K562 (cell line): Measurements from ENCODE around the gene RALGPS1. TPM values are rescaled to one million over a fixed set of nuclear protein-coding genes. Genes with fewer than 3 reads are reported as not detected.

Experiments used
- ATAC-seq: fragments of 200-7000 bp; cut with Tn5 transposase; 3 replicates; pipeline ENCODE4 v1.9.1; 2020; ENCODE audit warnings: moderate library complexity
- BruUV-seq: library from RNA; stranded (reverse); fragments of 400-500 nt; replicated peaks from 2 replicates; lab custom pipeline; 2021; lab: Mats Ljungman, UMichigan
- CTCF ChIA-PET: fragments of 300-600 bp; formaldehyde crosslinking; extraction: SDS; loops from one replicate; lab custom pipeline; 2021; ENCODE audit warnings: low intra/inter-chr PET ratio; lab: Yijun Ruan, JAX
- POLR2A ChIA-PET: fragments of 300-600, 350-650 bp; sonication (Branson Sonifier 250); formaldehyde crosslinking; extraction: SDS; loops from one replicate; lab custom pipeline; 2021; ENCODE audit warnings: antibody characterized with exemption, inconsistent platforms; lab: Yijun Ruan, JAX
- DNase-seq, 4 experiments: peaks; one replicate each; pipeline versions ENCODE4 v3.0.0 to v3.0.0-alpha.2; 2011 to 2018; ENCODE audit warnings: low spot score in 3 of 4, mixed read lengths in 3 of 4; ENCODE audit errors: extremely low read depth in 1 of 4
- FAIRE-seq: peaks from 2 replicates; lab custom pipeline; 2011; peaks lifted over from hg19 to GRCh38; lab: Jason Lieb, UNC
- H2AFZ ChIP-seq: 2 replicates; pipeline ENCODE4 v1.6.0; 2011; ENCODE audit warnings: low read depth, low read length, control low read depth, inconsistent platforms
- H3K27ac ChIP-seq: fragments of 200-600 bp; 3 replicates; pipeline ENCODE4 v1.8.0; 2011; ENCODE audit warnings: low read depth, mild to moderate bottlenecking, control low read depth, inconsistent platforms, low read length, moderate library complexity, mixed read lengths; ENCODE audit errors: extremely low read depth
- H3K27me3 ChIP-seq, 2 experiments: fragments of 300-600 bp in 1 of 2; 2 replicates in 1 of 2; 3 replicates in 1 of 2; pipeline versions ENCODE4 v1.6.0 to v1.8.0; 2011; ENCODE audit warnings: inconsistent platforms in 2 of 2, low read length in 2 of 2, mild to moderate bottlenecking in 1 of 2, mixed read lengths in 1 of 2, moderate library complexity in 1 of 2; ENCODE audit not compliant: control insufficient read depth in 2 of 2, insufficient read depth in 2 of 2
- H3K36me3 ChIP-seq: fragments of 300-600 bp; 3 replicates; pipeline ENCODE4 v1.8.0; 2011; ENCODE audit warnings: mild to moderate bottlenecking, low read length, inconsistent platforms; ENCODE audit not compliant: control insufficient read depth, insufficient read depth
- H3K4me1 ChIP-seq, 2 experiments: fragments of 200-600 bp in 1 of 2; replicated peaks in 1 of 2; 2 replicates in 1 of 2; 3 replicates in 1 of 2; pipeline versions ENCODE4 v1.5.1 to v1.8.0; 2011; ENCODE audit warnings: inconsistent platforms in 2 of 2, low read length in 2 of 2, mild to moderate bottlenecking in 1 of 2, mixed read lengths in 1 of 2, moderate library complexity in 1 of 2; ENCODE audit not compliant: control insufficient read depth in 2 of 2, insufficient read depth in 2 of 2
- H3K4me2 ChIP-seq: 2 replicates; pipeline ENCODE4 v1.6.1; 2011; ENCODE audit warnings: low read length, control low read depth, inconsistent platforms, mixed read lengths; ENCODE audit not compliant: insufficient read depth
- H3K4me3 ChIP-seq: fragments of 200-600 bp; sonication (generic), shearing (Covaris generic); 2 replicates; pipeline ENCODE4 v1.5.1; 2016; ENCODE audit warnings: control low read depth, inconsistent platforms
- H3K79me2 ChIP-seq: fragments of 200-600 bp; 3 replicates; pipeline ENCODE4 v1.8.0; 2011; ENCODE audit warnings: low read length, inconsistent platforms; ENCODE audit not compliant: control insufficient read depth, insufficient read depth
- H3K9ac ChIP-seq, 2 experiments: 2 replicates each; pipeline versions ENCODE4 v1.6.0 to v1.6.1; 2011; ENCODE audit warnings: low read depth in 2 of 2, low read length in 2 of 2, control low read depth in 1 of 2, inconsistent platforms in 1 of 2, mild to moderate bottlenecking in 1 of 2, mixed read lengths in 1 of 2; ENCODE audit not compliant: insufficient read depth in 1 of 2
- H3K9me1 ChIP-seq: one replicate; pipeline ENCODE4 v1.6.0; 2011; ENCODE audit warnings: inconsistent platforms, mild to moderate bottlenecking, low read length, moderate library complexity; ENCODE audit not compliant: control insufficient read depth, insufficient read depth
- H3K9me3 ChIP-seq: replicated peaks from 2 replicates; pipeline ENCODE4 v1.5.1; 2011; ENCODE audit warnings: low read depth, low read length, inconsistent platforms; ENCODE audit not compliant: control insufficient read depth, insufficient read depth
- H4K20me1 ChIP-seq: replicated peaks from 2 replicates; pipeline ENCODE4 v1.6.1; 2011; ENCODE audit warnings: low read length, inconsistent platforms, mixed read lengths; ENCODE audit not compliant: control insufficient read depth, insufficient read depth
- DMBX1 ChIP-seq: fragments of 250-450 bp; sonication (Bioruptor Pico); IDR thresholded peaks from 2 replicates; pipeline ENCODE4 v1.8.0; 2022; ENCODE audit warnings: inconsistent platforms, mild to moderate bottlenecking, moderate library complexity, borderline replicate concordance
- FOSL1 ChIP-seq: fragments of 200-800 bp; sonication (Bioruptor generic); conservative IDR thresholded peaks from 2 replicates; pipeline ENCODE4 v1.6.1; 2016; ENCODE audit warnings: missing genetic modification characterization, missing compliant biosample characterization
- FOXJ2 ChIP-seq: fragments of 200-800 bp; sonication (Bioruptor generic); IDR thresholded peaks from 2 replicates; pipeline ENCODE4 v1.6.1; 2016; ENCODE audit warnings: missing genetic modification characterization, missing compliant biosample characterization
- KDM2B ChIP-seq: fragments of 250-450 bp; sonication (Bioruptor Pico); IDR thresholded peaks from 2 replicates; pipeline ENCODE4 v1.8.0; 2021; ENCODE audit warnings: mild to moderate bottlenecking, moderate library complexity
- L3MBTL2 ChIP-seq: fragments of 450-650 bp; IDR thresholded peaks from 2 replicates; pipeline ENCODE4 v1.6.1; 2016; ENCODE audit warnings: mild to moderate bottlenecking, moderate library complexity
- MTA1 ChIP-seq: fragments of 450-650 bp; IDR thresholded peaks from 2 replicates; pipeline ENCODE4 v1.6.1; 2017; ENCODE audit warnings: borderline replicate concordance
- NCOA6 ChIP-seq: fragments of 450-650 bp; IDR thresholded peaks from 2 replicates; pipeline ENCODE4 v1.6.1; 2017; ENCODE audit warnings: mild to moderate bottlenecking
- NELFE ChIP-seq: IDR thresholded peaks from 2 replicates; pipeline ENCODE4 v1.6.1; 2011; ENCODE audit warnings: mild to moderate bottlenecking; ENCODE audit not compliant: insufficient read depth, insufficient read length
- PHF20 ChIP-seq: fragments of 450-650 bp; IDR thresholded peaks from 2 replicates; pipeline ENCODE4 v1.6.1; 2018; ENCODE audit not compliant: partially characterized antibody
- RCOR1 ChIP-seq, 2 experiments: IDR thresholded peaks; 2 replicates each; pipeline ENCODE4 v1.6.1; 2012; ENCODE audit warnings: low read depth in 2 of 2, low read length in 2 of 2, borderline replicate concordance in 1 of 2, improper control_type of control experiment in 1 of 2
- STAT6 ChIP-seq: sonication (generic); formaldehyde crosslinking; IDR thresholded peaks from 2 replicates; pipeline ENCODE4 v1.8.1; 2023; ENCODE audit warnings: mild to moderate bottlenecking, missing genetic modification reagents
- TSC22D4 ChIP-seq: fragments of 450-650 bp; IDR thresholded peaks from 2 replicates; pipeline ENCODE4 v1.6.1; 2016; ENCODE audit warnings: missing genetic modification characterization, missing biosample characterization, control low read depth
- ZBTB8A ChIP-seq: fragments of 450-650 bp; IDR thresholded peaks from 2 replicates; pipeline ENCODE4 v1.6.1; 2018; ENCODE audit warnings: mild to moderate bottlenecking, moderate library complexity; ENCODE audit not compliant: partially characterized antibody
- ZKSCAN8 ChIP-seq: fragments of 200-800 bp; sonication (Bioruptor generic); IDR thresholded peaks from 2 replicates; pipeline ENCODE4 v1.6.1; 2016; ENCODE audit warnings: missing genetic modification characterization, missing compliant biosample characterization
- ZNF23 ChIP-seq: fragments of 250-450 bp; sonication (Bioruptor Pico); IDR thresholded peaks from 2 replicates; pipeline ENCODE4 v1.4.0; 2020; ENCODE audit warnings: mild to moderate bottlenecking
- ZNF589 ChIP-seq: fragments of 200-800 bp; sonication (Bioruptor generic); IDR thresholded peaks from 2 replicates; pipeline ENCODE4 v1.6.1; 2016; ENCODE audit warnings: low read depth, missing genetic modification characterization, missing compliant biosample characterization
- WGBS: fragments of 100-300 bp; shearing (Covaris generic); methylation state at CpG from one replicate; pipeline ENCODE4 v1.1.6; 2016; ENCODE audit warnings: low coverage, mixed read lengths; ENCODE audit not compliant: insufficient coverage; ENCODE audit errors: missing lambda C conversion rate; 5-methylcytosine and 5-hydroxymethylcytosine counted together
- in situ Hi-C: fragments of 300-500 bp; cut with MboI; formaldehyde crosslinking; loops from 4 replicates; pipeline ENCODE4 v1.15.0; 2018; ENCODE audit warnings: inconsistent platforms, mixed read lengths
- intact Hi-C: fragments of 100-400 bp; cut with micrococcal nuclease; formaldehyde crosslinking; loops from 2 replicates; pipeline ENCODE4 v1.14.2; 2022
- polyA plus RNA-seq, 8 experiments: library from polyadenylated mRNA; depleted of rRNA in 4 of 8; stranded (reverse) in 5 of 8; unstranded in 3 of 8; fragments of >200 nt; fragmentation: Nextera tagmentation in 2 of 8; fragmentation: Illumina TruSeq in 1 of 8; extraction: Ambion mirVana in 2 of 8; extraction: Trizol in 1 of 8; gene quantifications; 2 replicates each; pipeline versions ENCODE4 v1.2.1 to v1.2.3, GENCODE V29; 2011 to 2014; ENCODE audit warnings: inconsistent platforms in 1 of 8, missing spikeins in 1 of 8
- total RNA-seq, 7 experiments: library from RNA; depleted of rRNA in 6 of 7; stranded (reverse); fragments of >200 nt in 6 of 7; fragmentation: Illumina TruSeq in 2 of 7; extraction: Trizol in 2 of 7; gene quantifications; 2 replicates each; pipeline versions ENCODE4 v1.2.1 to v1.2.3, GENCODE V29; 2011 to 2021; ENCODE audit warnings: low replicate concordance in 1 of 7

The RALGPS1 gene
- total and polyA plus RNA-seq, 9 of the 15 experiments (the other 6 are each of a cell fraction or from before 2014, with no cell fraction given) = 0.04 to 2.6 (median 1.5) TPM

GRCh38 chr9:126971261-126971660 is 56.7 kb downstream of the RALGPS1 start:
- CTCF ChIA-PET = no interaction called here
- DNase-seq (no peak), ATAC-seq (no peak), FAIRE-seq (no peak)
- no TSS peak for BruUV-seq
- H3K79me2 ChIP-seq = no peaks in the 10 kb centered on the region
- H3K9me3 ChIP-seq = no peaks in the 10 kb centered on the region
- no peaks in the 10 kb centered on the region for H4K20me1 ChIP-seq
- H3K27me3 ChIP-seq = peaks cover 0 to 2% of the 10 kb centered on the region in 2 experiments; a peak in 2 of 5 replicates
- no peak overlapping the region for H3K27ac ChIP-seq
- H3K4me1 ChIP-seq = no peaks in the 10 kb centered on the region; a peak in 2 of 5 replicates
- no peak overlapping the region for H3K9ac ChIP-seq
- H3K36me3 ChIP-seq = no peaks in the 10 kb centered on the region
- H3K4me2 ChIP-seq = no peak overlapping the region
- WGBS = 20% methylated on average over 2 of the region's 2 CpGs
- in situ Hi-C loops (no loop called here), intact Hi-C loops (no loop called here)
- POLR2A ChIA-PET = interaction anchor here (2.0 kb wide), 1 partner anchor 13 kb away, joined by 4 read pairs; no protein-coding TSS in a partner anchor
- H2AFZ ChIP-seq = no peak overlapping the region
- no peaks in the 10 kb centered on the region for H3K9me1 ChIP-seq
- H3K4me3 ChIP-seq = no peak overlapping the region
- TF ChIP-seq L3MBTL2 (no peak), MTA1 (no peak), NCOA6 (no peak), KDM2B (no peak), FOSL1 (tag) (no peak), DMBX1 (CRISPR knock-in tag) (no peak), RCOR1 (IDR thresholded peaks at IDR 0.05; ENCODE audit: borderline replicate concordance in 1 of 2, low read depth in 2 of 2, low read length in 2 of 2) (no peak), ZBTB8A (no peak), TSC22D4 (tag) (no peak), NELFE (no peak), ZNF589 (CRISPR knock-in tag) (no peak), STAT6 (CRISPR knock-in tag) (no peak), FOXJ2 (no peak), PHF20 (no peak), ZNF23 (CRISPR knock-in tag) (no peak), ZKSCAN8 (no peak)
